Measurements from ENCODE around the gene HMX2. TPM values are rescaled to one million over a fixed set of nuclear protein-coding genes. Genes with fewer than 3 reads are reported as not detected.

The HMX2 gene
- total and polyA plus RNA-seq, 2 of the 13 experiments (the other 11 are each of a cell fraction or from before 2014, with no cell fraction given) = not detected

DNA sequence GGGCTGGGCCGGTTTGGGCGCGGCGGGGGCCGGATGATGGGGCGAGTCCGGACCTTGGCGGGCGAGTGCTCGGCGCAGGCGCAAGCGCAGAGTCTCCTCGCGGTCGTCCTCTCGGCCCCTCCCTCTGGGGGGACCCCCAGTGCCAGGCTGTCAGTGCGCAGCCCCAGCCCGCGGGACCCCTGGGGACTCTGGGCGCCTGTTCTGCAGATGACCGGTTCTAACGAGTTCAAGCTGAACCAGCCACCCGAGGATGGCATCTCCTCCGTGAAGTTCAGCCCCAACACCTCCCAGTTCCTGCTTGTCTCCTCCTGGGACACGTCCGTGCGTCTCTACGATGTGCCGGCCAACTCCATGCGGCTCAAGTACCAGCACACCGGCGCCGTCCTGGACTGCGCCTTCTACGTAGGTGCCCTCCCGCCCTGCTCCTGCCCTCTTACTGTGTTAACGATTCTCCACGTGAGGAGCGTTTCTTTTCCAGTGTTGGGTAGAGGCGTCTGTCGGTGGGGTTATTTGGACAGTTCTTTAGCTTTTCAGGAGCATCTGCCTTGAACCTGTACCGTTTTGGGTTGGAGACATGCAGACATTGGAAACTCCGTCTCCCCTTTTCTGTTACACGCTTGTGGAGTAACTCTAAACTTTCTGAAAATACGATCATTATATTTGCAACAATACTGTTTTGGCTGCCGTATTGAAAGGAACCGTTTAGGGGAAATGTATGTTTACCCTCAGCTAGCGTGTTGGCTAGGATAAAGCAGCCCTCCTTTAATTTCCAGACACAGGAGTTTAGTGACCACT, 7.0 kb downstream of the HMX2 start (continued):
- no peak for TF ChIP-seq HNF4G (IDR thresholded peaks at IDR 0.05; ENCODE audit: borderline replicate concordance, low read depth, low read length)
- 0 out of 2 replicates have a peak, but pooled peaks have one; percentile 19 for TF ChIP-seq HNF4G (CRISPR knock-in tag; IDR thresholded peaks at IDR 0.05; ENCODE audit: borderline replicate concordance, low read depth)
- TF ChIP-seq KMT2B (CRISPR knock-in tag; IDR thresholded peaks at IDR 0.05) = no peak
- TF ChIP-seq POLR2A (IDR thresholded peaks at IDR 0.05; ENCODE audit: insufficient read depth in 1 of 2, low read depth in 2 of 2, low read length in 2 of 2) = 0 out of 4 replicates have a peak, but pooled peaks of 1 of the 2 experiments have one; percentile 19
- no peak for TF ChIP-seq ZNF724P (CRISPR knock-in tag; IDR thresholded peaks at IDR 0.05; ENCODE audit: borderline replicate concordance)
- TF ChIP-seq GTF3A (CRISPR knock-in tag; conservative IDR thresholded peaks at IDR 0.05) = no peak
- TF ChIP-seq ZNF574 (CRISPR knock-in tag; IDR thresholded peaks at IDR 0.05) = no peak
- 0 out of 2 replicates have a peak, but pooled peaks have one; percentile 16 for TF ChIP-seq YEATS4 (CRISPR knock-in tag; IDR thresholded peaks at IDR 0.05; ENCODE audit: borderline replicate concordance)
- peak; percentile 48; the same call in 1 of the 2 replicates for TF ChIP-seq HDAC1 (CRISPR knock-in tag; IDR thresholded peaks at IDR 0.05)
- no peak for TF ChIP-seq ZNF629 (CRISPR knock-in tag; conservative IDR thresholded peaks at IDR 0.05)
- no peak for TF ChIP-seq ATF7 (IDR thresholded peaks at IDR 0.05)
- TF ChIP-seq ATF7 (CRISPR knock-in tag; IDR thresholded peaks at IDR 0.05) = no peak
- TF ChIP-seq ZBTB7B (CRISPR knock-in tag; IDR thresholded peaks at IDR 0.05) = peak; percentile 91
- no peak for TF ChIP-seq TBL1XR1 (IDR thresholded peaks at IDR 0.05; ENCODE audit: borderline replicate concordance, low read length, partially characterized antibody)
- TF ChIP-seq ZNF816 (CRISPR knock-in tag; IDR thresholded peaks at IDR 0.05; ENCODE audit: borderline replicate concordance) = peak; percentile 71; the same call in 1 of the 2 replicates
- no peak for TF ChIP-seq ZNF274 (CRISPR knock-in tag; IDR thresholded peaks at IDR 0.05)
- TF ChIP-seq, protein P1, sequence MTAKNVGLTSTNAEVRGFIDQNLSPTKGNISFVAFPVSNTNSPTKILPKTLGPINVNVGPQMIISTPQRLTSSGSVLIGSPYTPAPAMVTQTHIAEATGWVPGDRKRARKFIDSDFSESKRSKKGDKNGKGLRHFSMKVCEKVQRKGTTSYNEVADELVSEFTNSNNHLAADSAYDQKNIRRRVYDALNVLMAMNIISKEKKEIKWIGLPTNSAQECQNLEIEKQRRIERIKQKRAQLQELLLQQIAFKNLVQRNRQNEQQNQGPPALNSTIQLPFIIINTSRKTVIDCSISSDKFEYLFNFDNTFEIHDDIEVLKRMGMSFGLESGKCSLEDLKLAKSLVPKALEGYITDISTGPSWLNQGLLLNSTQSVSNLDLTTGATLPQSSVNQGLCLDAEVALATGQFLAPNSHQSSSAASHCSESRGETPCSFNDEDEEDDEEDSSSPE (CRISPR knock-in tag; IDR thresholded peaks at IDR 0.05) = no peak
- TF ChIP-seq, protein P2, sequence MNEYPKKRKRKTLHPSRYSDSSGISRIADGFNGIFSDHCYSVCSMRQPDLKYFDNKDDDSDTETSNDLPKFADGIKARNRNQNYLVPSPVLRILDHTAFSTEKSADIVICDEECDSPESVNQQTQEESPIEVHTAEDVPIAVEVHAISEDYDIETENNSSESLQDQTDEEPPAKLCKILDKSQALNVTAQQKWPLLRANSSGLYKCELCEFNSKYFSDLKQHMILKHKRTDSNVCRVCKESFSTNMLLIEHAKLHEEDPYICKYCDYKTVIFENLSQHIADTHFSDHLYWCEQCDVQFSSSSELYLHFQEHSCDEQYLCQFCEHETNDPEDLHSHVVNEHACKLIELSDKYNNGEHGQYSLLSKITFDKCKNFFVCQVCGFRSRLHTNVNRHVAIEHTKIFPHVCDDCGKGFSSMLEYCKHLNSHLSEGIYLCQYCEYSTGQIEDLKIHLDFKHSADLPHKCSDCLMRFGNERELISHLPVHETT (CRISPR knock-in tag; conservative IDR thresholded peaks at IDR 0.05) = no peak
- peak; percentile 35; the same call in 1 of the 2 replicates for TF ChIP-seq ZNF839 (CRISPR knock-in tag; IDR thresholded peaks at IDR 0.05; ENCODE audit: borderline replicate concordance)
- TF ChIP-seq NFYC (CRISPR knock-in tag; IDR thresholded peaks at IDR 0.05) = no peak
- peak; percentile 49; the same call in 1 of the 2 replicates for TF ChIP-seq KDM5A (IDR thresholded peaks at IDR 0.05; ENCODE audit: borderline replicate concordance, low read length)
- TF ChIP-seq, protein P3, sequence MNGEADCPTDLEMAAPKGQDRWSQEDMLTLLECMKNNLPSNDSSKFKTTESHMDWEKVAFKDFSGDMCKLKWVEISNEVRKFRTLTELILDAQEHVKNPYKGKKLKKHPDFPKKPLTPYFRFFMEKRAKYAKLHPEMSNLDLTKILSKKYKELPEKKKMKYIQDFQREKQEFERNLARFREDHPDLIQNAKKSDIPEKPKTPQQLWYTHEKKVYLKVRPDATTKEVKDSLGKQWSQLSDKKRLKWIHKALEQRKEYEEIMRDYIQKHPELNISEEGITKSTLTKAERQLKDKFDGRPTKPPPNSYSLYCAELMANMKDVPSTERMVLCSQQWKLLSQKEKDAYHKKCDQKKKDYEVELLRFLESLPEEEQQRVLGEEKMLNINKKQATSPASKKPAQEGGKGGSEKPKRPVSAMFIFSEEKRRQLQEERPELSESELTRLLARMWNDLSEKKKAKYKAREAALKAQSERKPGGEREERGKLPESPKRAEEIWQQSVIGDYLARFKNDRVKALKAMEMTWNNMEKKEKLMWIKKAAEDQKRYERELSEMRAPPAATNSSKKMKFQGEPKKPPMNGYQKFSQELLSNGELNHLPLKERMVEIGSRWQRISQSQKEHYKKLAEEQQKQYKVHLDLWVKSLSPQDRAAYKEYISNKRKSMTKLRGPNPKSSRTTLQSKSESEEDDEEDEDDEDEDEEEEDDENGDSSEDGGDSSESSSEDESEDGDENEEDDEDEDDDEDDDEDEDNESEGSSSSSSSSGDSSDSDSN (CRISPR knock-in tag; IDR thresholded peaks at IDR 0.05) = peak; percentile 75; the same call in 1 of the 2 replicates

Measured in HepG2 (cell line).